Motor neuron (in vitro differentiated cells): ENCODE results near the gene MIF. TPM values are rescaled to one million over a fixed set of nuclear protein-coding genes. Genes with fewer than 3 reads are reported as not detected.

Source experiments
- ATAC-seq, 8 experiments: fragments of 200-7000 bp; cut with Tn5 transposase; replicated peaks in 6 of 8; 2 replicates each; pipeline ENCODE4 v1.8.0; 2021; ENCODE audit warnings: mild to moderate bottlenecking in 8 of 8, moderate library complexity in 8 of 8
- H3K27ac ChIP-seq, 2 donors: fragments of 250-450 bp; sonication (Bioruptor Pico); 2 replicates each; pipeline ENCODE4 v1.9.0; 2021; ENCODE audit warnings: antibody characterized with exemption in 2 of 2, mild to moderate bottlenecking in 2 of 2, moderate library complexity in 1 of 2
- H3K4me1 ChIP-seq, 2 donors: fragments of 250-450 bp; sonication (Bioruptor Pico); replicated peaks in 1 of 2; 2 replicates each; pipeline ENCODE4 v1.6.1; 2021; ENCODE audit warnings: antibody characterized with exemption in 2 of 2, mild to moderate bottlenecking in 2 of 2, moderate library complexity in 1 of 2
- H3K4me3 ChIP-seq, 5 donors: fragments of 250-450 bp; sonication (Bioruptor Pico); 2 replicates each; pipeline ENCODE4 v1.9.0; 2021; ENCODE audit warnings: antibody characterized with exemption in 5 of 5, mild to moderate bottlenecking in 5 of 5, moderate library complexity in 4 of 5
- WGBS, 10 experiments: fragments of 450-650 bp; shearing (Covaris generic); methylation state at CpG; one replicate each; pipeline ENCODE4 v1.0.0; 2022; 5-methylcytosine and 5-hydroxymethylcytosine counted together
- in situ Hi-C, 9 experiments: fragments of 400-800 bp; cut with MboI; loops; one replicate each; pipeline ENCODE4 v1.15.0; 2021; ENCODE audit warnings: low sequenced_read_pairs in 9 of 9, low pct_unique_long_range_greater_than_20kb in 2 of 9; ENCODE audit not compliant: unreplicated experiment in 9 of 9
- total RNA-seq, 8 experiments: library from RNA; unstranded; fragments of 300-600 nt; gene quantifications; 2 replicates each; pipeline versions ENCODE4 v1.2.3 to v1.2.4, GENCODE V29; 2022

Gene MIF
- total RNA-seq: 100 to 1,000 TPM; 658 to 944 (median 839) TPM

- Histone ChIP-seq H3K27ac (peak within 1 kb of the TSS; percentile 94 to 96), H3K4me1 (peaks cover 17 to 18% of the 10 kb centered on the region in 2 donors), H3K4me3 (peak within 1 kb of the TSS; percentile 51 to 60 (median 53))
- in situ Hi-C loops: no loop called here
- 0 to 40% (median 4%) methylated on average over 1 to 12 of the region's 72 CpGs; no CpG with 5 or more reads in 3 of the 10 experiments for WGBS, 10 experiments
- ATAC-seq: peak; percentile 68 to 88 (median 80)
These were observed at the start of gene MIF for GRCh38 chr22:23893945-23894709. Gene MIF, plus strand, starts transcription at chr22:23894383. Its CDS starts 92 bp downstream, at chr22:23894475.

DNA sequence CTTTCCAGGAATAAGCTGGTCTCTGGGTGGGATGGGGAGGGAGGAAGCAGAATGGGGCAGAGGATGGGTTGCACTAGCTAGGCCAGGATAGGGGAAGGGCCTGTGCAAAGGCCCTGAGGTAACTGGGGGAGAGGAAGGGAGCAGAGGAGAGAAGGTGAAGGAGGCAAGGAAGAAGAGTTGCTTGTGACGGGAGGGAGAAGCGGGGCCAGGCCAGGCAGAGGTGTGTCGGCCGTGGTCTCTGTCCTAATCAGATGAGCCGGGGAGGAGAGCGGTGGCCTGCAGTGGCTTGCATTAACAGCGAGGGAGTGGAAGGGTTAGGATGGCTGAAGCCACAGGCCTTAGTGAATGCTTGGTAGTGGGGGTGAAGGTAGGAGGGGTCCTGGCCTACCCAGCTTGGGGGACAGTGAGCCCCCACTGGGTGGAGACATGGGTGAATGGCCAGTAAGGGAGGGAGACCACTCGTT is 49.4 kb upstream of the MIF start:
- in situ Hi-C loops: no loop called here
- Histone ChIP-seq H3K4me1 (peaks cover 7 to 20% of the 10 kb centered on the region in 2 donors), H3K27ac (no peak overlapping the region), H3K4me3 (no peak overlapping the region)
- WGBS, 10 experiments: 40 to 90% (median 64%) methylated on average over 1 to 6 of the region's 8 CpGs; no CpG with 5 or more reads in 4 of the 10 experiments
- ATAC-seq: no peak

DNA sequence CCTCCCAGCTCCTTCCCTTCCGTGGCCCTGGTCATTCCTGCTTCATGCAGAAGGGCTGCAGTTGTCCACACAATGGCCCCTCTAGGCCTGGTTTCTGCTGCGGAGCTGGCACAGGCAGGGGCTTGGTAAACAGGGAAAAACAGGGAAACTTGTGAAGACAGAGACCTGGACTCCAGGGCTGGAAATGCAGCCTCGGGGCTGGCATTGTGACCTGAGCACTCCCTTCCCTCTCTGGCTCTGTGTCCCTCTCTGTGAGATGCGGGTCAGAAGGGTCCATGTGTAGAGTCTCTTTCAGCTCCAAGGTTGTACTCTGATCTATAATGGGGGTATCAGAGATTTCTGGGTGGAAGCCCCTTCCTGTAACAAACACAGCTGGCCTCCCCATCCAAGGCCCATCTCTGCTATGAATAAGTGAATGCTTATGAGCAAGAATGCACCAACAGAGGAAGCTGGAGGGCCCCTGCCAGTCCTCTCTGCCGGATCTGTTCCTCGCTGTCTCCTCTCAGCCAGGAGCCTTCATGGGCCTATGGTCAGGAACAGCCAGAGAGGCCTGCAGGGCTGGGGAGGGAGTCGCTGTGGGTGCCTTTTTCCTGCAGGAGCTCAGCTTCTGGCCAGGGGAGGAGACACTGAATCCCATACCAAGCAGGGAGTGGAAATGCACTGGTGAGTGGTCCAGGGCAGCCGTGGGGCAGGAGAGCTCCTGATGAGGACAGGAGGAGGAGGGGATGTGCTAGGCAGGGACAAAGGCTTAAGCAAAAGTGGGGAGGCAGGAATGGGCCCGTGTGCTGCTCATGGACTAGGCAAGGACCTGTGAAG is 48.7 kb upstream of the MIF start:
- peaks cover 7 to 20% of the 10 kb centered on the region in 2 donors for H3K4me1 ChIP-seq
- in situ Hi-C loops: no loop called here
- H3K27ac ChIP-seq: no peak overlapping the region
- H3K4me3 ChIP-seq: no peak overlapping the region
- 0 to 89% (median 75%) methylated on average over 1 to 4 of the region's 9 CpGs; no CpG with 5 or more reads in 5 of the 10 experiments for WGBS, 10 experiments
- ATAC-seq: no peak

GRCh38 chr22:23846081-23846469 is 48.1 kb upstream of the MIF start:
- no peak for ATAC-seq
- Histone ChIP-seq H3K27ac (peak overlapping the region; percentile 33 to 46), H3K4me3 (no peak overlapping the region), H3K4me1 (peaks cover 7 to 20% of the 10 kb centered on the region in 2 donors)
- in situ Hi-C loops: no loop called here
- WGBS, 10 experiments: 73 to 100% (median 81%) methylated on average over 1 to 6 of the region's 7 CpGs; no CpG with 5 or more reads in 4 of the 10 experiments

- in situ Hi-C loops: no loop called here
- no peak for ATAC-seq
- Histone ChIP-seq H3K4me3 (no peak overlapping the region), H3K27ac (no peak overlapping the region), H3K4me1 (peaks cover 7 to 16% of the 10 kb centered on the region in 2 donors)
- WGBS, 10 experiments: 40 to 98% (median 81%) methylated on average over 2 to 12 of the region's 18 CpGs; no CpG with 5 or more reads in 4 of the 10 experiments
These were observed 46.8 kb upstream of the MIF start for GRCh38 chr22:23847310-23847920.

DNA sequence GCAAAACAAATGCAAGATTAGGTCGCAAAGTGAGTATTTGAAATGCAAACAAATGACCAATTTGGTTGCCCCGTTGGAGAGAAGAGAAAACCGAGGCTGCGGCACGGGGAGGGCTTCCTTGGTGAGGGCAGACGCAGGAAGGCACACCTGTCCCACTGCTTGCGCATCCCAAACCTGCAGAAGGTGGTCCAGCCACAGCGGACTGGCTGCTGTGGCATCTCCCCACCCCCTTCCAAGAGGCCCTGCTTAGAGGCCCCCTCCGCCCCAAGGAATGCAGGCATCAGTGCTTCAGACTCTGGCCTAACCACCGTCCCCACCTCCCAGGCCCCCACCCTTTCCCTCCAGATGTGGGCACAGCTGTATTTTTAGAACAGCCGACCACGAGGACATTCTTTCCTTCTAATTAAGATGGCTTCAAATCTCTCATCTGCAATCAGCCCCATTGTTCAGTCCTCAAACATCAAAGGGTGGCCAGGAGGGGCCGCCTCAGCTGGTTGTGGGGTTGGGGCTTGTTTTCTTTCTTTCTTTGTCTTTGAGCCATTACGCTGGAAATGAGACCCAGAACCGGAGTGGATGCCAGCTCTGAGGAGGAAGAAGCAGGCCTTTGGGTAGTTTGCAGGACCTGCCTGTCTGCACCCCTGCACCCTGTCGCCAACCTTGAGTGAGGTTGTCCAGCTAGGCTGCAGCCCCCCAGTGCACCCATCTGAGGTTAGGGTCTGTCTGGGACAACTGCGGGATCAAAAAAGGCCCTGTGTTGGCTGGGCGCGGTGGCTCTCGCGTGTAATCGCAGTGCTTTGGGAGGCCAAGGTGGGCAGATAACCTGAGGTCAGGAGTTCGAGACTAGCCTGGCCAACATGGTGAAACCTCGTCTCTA is 46.0 kb upstream of the MIF start:
- Histone ChIP-seq H3K27ac (no peak overlapping the region), H3K4me3 (no peak overlapping the region), H3K4me1 (peaks cover 8 to 16% of the 10 kb centered on the region in 2 donors)
- in situ Hi-C loops: no loop called here
- no peak for ATAC-seq
- WGBS, 10 experiments: 50 to 97% (median 71%) methylated on average over 2 to 12 of the region's 24 CpGs; no CpG with 5 or more reads in 2 of the 10 experiments

DNA sequence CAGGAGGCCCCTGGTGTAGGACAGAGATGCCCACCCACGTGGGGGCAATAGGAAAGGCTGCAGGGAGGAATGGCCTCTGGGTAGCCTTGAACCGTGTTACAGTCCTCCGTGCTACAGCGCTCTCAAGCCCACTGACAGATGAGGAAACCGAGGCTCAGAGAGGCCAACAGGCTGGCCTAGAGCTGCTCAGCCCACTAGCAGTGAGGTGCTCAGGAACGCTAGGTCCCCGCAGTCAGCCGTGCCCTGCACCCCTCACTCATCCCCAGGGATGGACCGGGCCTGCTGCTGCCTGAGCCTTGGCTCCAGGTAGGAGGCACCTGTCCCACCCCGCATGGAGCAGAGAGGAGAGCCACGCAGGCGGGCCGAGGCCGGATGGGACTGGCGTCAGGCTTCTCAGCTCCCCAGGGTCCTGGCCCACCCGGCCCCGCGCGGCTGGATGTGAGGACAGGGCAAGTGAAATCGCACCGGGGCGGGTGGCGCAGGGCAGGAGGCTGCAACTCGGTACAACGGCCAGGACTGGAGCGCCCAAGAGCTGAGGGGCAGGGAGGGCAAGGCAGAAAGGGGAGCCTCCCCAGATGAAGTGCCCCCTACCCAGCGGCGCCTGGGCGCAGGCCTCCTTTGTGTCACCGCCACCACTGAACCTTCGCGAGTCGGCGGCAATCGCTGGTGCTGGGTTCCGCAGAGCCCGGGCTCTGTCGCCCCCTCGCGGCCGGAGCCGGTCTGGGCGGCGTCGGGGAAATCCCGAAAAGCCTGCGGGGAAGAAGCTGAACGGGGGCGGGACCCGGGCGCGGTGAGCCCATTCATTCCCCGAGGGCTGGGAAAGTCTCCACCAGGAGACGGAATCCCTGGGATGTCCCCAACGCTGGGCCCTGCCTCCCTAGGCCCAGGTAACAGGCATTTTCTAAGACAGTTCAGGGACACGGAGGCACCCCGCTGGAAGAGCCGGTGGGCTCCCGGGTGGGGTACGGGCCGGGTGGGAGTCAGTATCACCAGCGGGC is 44.9 kb upstream of the MIF start:
- Histone ChIP-seq H3K4me3 (no peak overlapping the region), H3K27ac (no peak overlapping the region), H3K4me1 (peaks cover 9 to 16% of the 10 kb centered on the region in 2 donors)
- ATAC-seq: peak; percentile 75 to 96 (median 85)
- 0 to 86% (median 66%) methylated on average over 3 to 11 of the region's 62 CpGs; no CpG with 5 or more reads in 4 of the 10 experiments for WGBS, 10 experiments
- in situ Hi-C loops: no loop called here

DNA sequence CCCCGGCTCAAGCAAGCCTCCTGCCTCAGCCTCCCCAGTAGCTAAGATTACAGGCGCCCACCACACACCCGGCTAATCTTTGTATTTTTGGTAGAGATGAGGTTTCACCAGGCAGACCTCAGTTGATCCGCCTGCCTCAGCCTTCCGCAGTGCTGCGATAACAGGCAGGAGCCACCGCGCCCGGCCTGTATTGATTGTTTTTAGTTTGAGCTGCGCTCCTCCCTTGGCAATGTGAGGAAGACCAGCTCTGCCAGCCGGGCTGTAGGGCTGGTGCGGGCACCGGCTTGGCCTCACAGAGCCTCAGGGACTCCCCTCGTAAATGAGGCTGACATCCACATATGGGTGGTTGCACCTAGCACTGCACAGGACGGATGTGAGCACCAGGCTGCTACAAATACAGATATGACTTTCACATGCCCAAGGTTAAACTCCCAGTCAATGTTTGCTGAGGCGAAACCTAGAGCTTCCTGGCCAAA is 44.0 kb upstream of the MIF start:
- Histone ChIP-seq H3K4me3 (no peak overlapping the region), H3K27ac (no peak overlapping the region), H3K4me1 (peaks cover 9 to 16% of the 10 kb centered on the region in 2 donors)
- 50 to 100% (median 88%) methylated on average over 1 to 14 of the region's 16 CpGs; no CpG with 5 or more reads in 4 of the 10 experiments for WGBS, 10 experiments
- no peak for ATAC-seq
- in situ Hi-C loops: no loop called here

GRCh38 chr22:23856721-23857605 is 37.2 kb upstream of the MIF start:
- peak overlapping the region; percentile 90 to 93 for H3K27ac ChIP-seq
- in situ Hi-C loops: no loop called here
- ATAC-seq: peak; percentile 47 to 62 (median 52)

More at GRCh38 chr22:23856721-23857605, 37.2 kb upstream of the MIF start:
- Histone ChIP-seq H3K4me1 (peaks cover 15 to 16% of the 10 kb centered on the region in 2 donors), H3K4me3 (peak overlapping the region; percentile 44 to 69 (median 57))
- WGBS, 10 experiments: 0 to 20% (median 10%) methylated on average over 1 to 11 of the region's 58 CpGs; no CpG with 5 or more reads in 5 of the 10 experiments
